Kidney epithelial cell (primary cell): ENCODE results near the gene RAMACL. TPM values are rescaled to one million over a fixed set of nuclear protein-coding genes. Genes with fewer than 3 reads are reported as not detected.
"Not testable (repeated sequence)": the region's sequence is repeated elsewhere in the genome, so short reads cannot be mapped to it uniquely, and the experiment has no call there.

Experiments used
- DNase-seq: peaks from one replicate; pipeline ENCODE4 v3.0.0-alpha.2; 2010; ENCODE audit warnings: low read depth
- H3K27me3 ChIP-seq: 2 replicates; pipeline ENCODE4 v1.6.0; 2011; ENCODE audit warnings: low read length; ENCODE audit not compliant: control insufficient read depth, insufficient read depth
- H3K36me3 ChIP-seq: 2 replicates; pipeline ENCODE4 v1.5.1; 2011; ENCODE audit warnings: low read length; ENCODE audit not compliant: control insufficient read depth, insufficient read depth
- H3K4me3 ChIP-seq: 2 replicates; pipeline ENCODE4 v1.5.1; 2011; ENCODE audit warnings: low read depth, mild to moderate bottlenecking, control low read depth, low read length
- CTCF ChIP-seq: IDR thresholded peaks from 2 replicates; pipeline ENCODE4 v1.5.1; 2011; ENCODE audit warnings: mild to moderate bottlenecking, moderate library complexity, low read length, control low read depth, inconsistent platforms; ENCODE audit not compliant: insufficient read depth, poor library complexity, severe bottlenecking
- total RNA-seq: library from RNA; depleted of rRNA; stranded (reverse); fragments of >200 nt; gene quantifications from 2 replicates; pipeline ENCODE4 v1.2.3, GENCODE V29; 2015

Gene RAMACL
- total RNA-seq, 1 donor from 2014 or later = 0.88 TPM

DNA sequence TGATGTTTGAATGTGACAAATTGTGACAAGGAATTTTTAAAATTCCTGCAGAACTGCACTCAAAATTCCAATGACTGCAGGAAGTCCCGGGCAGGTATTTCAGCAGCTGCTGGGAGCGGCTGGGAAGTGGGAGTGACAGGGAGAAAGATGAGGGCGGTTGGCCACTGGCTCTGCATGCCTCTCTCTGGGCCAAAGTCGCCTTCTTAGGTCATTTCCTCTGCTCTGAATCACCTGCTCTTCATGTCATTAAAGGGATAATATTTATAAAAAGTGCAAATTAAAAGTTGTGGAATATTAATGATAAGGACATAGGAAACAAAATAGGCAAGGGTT is 43.9 kb downstream of the RAMACL start:
- no peak for TF ChIP-seq CTCF
- no peaks in the 10 kb centered on the region for H3K36me3 ChIP-seq
- no peak overlapping the region for H3K4me3 ChIP-seq
- no peaks in the 10 kb centered on the region for H3K27me3 ChIP-seq
- no peak for DNase-seq

DNA sequence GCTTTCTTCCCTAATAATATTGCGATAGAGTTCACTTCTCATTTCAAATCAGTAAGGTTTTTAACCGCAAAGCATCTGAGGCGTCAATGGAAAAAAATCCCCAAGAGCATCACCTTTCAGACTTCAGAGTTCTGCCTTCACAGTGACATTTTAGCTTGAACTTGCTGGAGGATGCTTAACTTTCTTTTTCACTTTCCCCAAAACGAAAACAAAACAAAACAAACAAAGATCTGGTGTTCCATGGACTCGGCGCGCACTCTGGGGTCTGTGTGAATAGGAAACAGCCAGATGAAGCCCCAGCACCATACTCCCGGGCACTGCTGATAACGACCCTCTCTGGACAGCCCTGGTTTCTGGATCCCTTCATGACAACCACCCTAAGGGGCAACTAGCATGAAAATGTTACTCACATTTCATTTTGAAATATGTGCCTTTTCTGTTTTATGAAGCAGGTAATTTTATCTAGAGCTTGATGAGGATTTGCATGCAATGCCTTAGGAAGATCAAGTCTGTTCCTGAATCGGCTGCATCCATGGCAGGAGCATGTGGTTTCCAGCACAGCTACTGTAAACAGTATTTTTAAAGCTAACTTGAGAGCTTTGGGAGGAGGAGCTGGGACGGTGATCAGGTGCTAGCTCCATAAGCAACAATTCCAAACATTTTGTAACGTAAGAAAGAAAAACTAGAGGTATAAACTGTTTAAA is 44.5 kb downstream of the RAMACL start:
- no peak for DNase-seq
- TF ChIP-seq CTCF = no peak
- Histone ChIP-seq H3K4me3 (no peak overlapping the region), H3K36me3 (no peaks in the 10 kb centered on the region), H3K27me3 (no peaks in the 10 kb centered on the region)

GRCh38 chr6:166541366-166541765 is 45.1 kb downstream of the RAMACL start:
- TF ChIP-seq CTCF = no peak
- DNase-seq = no peak
- no peaks in the 10 kb centered on the region for H3K36me3 ChIP-seq
- no peaks in the 10 kb centered on the region for H3K27me3 ChIP-seq
- no peak overlapping the region for H3K4me3 ChIP-seq

GRCh38 chr6:166540631-166541331 is 45.7 kb downstream of the RAMACL start:
- no peak for TF ChIP-seq CTCF

DNA sequence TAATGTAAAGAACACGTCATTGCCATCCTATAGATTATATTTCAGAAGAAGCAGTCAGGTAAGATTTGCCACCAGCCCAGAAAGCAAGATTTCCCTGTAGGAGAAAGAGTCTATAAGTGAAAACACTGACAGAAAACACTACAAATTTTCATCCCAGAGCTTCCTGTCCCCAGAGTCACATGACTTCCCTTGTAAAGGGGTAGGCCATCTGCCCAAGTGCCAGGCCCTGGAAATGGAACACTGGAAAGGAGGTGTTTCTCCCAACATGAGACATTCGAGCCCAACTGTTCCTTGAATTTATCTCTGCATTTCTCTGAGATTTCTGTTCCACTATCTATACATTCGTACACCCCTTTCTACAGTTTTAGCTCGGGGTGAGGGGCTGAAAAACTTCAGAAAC is 46.9 kb downstream of the RAMACL start:
- Histone ChIP-seq H3K27me3 (no peaks in the 10 kb centered on the region), H3K4me3 (no peak overlapping the region), H3K36me3 (no peaks in the 10 kb centered on the region)
- no peak for TF ChIP-seq CTCF
- DNase-seq = no peak

More at GRCh38 chr6:166540631-166541331, 45.7 kb downstream of the RAMACL start:
- Histone ChIP-seq H3K27me3 (no peaks in the 10 kb centered on the region), H3K4me3 (no peak overlapping the region), H3K36me3 (no peaks in the 10 kb centered on the region)
- no peak for DNase-seq

DNA sequence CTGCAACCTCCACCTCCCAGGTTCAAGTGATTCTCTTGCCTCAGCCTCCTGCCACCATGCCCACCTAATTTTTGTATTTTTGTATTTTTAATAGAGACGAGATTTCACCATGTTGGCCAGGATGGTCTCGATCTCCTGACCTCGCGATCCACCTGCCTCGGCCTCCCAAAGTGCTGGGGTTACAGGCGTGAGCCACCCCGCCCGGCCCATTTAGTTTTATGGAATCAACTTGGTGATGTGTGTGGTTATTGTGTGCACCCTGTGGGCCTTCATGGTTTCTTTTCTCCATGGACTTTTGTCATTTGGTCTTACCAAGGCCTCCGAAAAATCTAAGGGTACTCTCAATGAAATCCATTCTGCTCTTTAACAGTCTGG is 47.5 kb downstream of the RAMACL start:
- not testable (repeated sequence) for DNase-seq, H3K36me3 ChIP-seq, H3K27me3 ChIP-seq, H3K4me3 ChIP-seq
